ENCODE measurements around the gene YAP1. TPM values are rescaled to one million over a fixed set of nuclear protein-coding genes. Genes with fewer than 3 reads are reported as not detected.
"Not testable (repeated sequence)": the region's sequence is repeated elsewhere in the genome, so short reads cannot be mapped to it uniquely, and the experiment has no call there.

The YAP1 gene
- polyA plus RNA-seq, 1 donor = 78.8 TPM

DNA sequence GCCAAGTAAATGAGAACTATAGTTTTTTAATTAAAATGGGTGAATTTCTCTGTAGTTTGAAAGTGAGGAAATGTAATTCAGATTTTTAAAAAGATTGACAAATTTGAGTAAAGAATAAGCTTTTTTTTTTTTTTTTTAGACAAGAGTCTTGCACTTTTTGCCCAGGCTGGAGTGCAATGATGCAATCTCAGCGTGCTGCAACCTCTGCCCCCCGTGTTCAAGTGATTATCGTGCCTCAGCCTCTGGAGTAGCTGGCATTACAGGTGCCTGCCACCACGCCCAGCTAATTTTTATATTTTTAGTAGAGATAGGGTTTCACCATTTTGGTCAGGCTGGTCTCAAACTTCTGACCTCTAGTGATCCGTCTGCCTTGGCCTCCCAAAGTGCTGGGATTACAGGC, 90.1 kb downstream of the YAP1 start:
- DNase-seq = not testable (repeated sequence)

DNA sequence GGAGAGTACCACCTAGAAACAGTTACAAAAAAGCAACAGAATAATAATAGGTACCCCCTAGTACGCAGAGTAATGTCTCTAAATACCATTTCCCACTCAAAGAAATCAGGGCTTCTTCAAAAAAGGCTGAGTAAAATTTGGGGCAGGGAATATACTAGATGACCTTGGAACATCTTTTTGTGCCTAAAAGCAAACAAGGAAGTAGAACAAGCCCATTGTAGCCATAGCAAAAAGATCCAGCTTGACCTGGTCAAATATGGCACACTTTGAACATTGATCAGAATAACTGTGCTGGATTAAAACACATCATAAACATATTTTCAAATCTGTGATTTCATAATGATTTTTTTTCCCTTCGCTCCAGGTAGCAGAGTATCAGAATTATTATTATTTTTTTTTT, 91.5 kb downstream of the YAP1 start:
- DNase-seq = no peak

DNA sequence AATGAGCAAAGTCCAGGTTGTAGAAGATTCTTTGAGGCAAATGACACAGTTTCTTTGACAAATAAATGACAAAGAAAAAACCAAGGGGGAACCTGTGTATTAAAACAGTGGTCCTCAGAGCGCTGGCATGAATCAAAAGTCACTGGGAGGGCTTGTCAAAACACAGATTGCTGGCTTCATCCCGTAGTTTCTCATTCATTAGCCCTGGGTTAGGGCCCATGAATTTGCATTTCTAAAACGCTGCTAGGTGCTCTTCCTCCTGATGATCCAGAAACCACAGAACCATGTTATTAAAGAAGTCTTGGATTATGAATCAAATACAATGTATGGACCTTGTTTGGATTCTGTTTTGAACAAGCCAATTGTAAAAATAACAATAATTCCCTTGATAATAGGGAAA, 92.7 kb downstream of the YAP1 start:
- no peak for DNase-seq

DNA sequence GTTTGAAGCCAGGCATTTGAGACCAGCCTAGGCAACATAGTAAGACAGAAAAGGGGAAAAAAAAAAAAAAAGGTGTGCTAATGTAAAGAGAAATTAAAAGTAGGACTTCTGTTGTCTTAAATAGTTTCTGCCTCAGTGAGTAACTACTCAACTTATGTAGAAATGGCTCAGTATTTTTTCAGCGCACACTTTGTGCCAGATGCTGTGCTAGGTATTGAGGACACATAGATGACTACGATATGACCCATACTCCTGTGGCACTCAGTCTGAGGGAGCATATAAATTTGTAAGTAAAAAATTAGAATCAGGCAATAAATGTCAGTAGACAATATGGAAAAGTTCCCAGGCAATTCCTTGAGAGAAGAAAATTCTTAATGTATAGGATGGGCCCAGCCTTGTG, 93.9 kb downstream of the YAP1 start:
- no peak for DNase-seq

DNA sequence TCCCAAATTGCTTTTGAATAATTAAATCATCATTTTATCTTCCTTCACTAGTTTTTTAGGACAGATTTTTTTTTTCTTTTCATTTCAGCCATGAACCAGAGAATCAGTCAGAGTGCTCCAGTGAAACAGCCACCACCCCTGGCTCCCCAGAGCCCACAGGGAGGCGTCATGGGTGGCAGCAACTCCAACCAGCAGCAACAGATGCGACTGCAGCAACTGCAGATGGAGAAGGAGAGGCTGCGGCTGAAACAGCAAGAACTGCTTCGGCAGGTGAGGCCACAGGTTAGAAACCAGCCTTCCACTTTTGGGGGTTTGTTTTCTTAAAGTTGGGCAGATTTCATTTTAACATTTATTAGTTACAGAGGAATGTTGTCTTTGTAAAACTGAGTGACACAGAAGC, 95.6 kb downstream of the YAP1 start:
- DNase-seq = no peak

DNA sequence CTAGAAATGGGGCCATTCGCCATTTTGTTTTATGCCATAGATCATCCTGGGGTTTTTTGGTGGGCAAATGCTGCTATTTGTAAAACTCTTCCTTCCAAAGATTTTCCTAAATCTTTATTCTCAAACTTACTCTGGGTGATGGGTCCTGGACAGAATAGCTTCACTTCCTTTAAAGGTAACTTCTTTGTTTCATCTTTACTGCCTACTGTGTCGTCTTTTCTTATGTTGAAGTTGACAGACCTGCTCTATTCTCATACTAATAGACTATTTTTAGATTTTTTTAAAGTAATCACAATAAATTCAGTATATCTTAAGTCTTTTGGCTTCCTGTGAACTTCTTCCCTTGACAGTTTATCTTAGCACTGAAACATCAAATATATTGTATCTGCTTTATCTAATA, 98.6 kb downstream of the YAP1 start:
- no peak for DNase-seq

DNA sequence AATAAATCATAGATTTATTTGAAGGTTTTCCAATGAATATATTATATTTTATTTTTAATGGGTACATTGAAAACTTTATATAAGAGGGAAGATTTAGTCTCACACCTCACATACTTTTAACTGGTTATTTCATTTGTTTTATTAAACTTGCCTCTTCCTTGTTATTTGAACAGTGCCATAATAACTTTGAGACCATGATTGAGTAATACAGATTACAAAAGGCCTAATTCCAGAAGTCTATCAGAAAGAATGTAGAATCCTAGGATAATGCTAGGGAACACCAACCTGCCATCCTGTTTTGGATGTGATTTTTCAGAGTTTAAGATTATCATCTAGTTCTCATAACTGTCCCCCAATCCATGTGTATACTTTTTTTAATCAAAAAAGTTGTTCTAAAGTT, 104.4 kb downstream of the YAP1 start:
- DNase-seq = no peak

DNA sequence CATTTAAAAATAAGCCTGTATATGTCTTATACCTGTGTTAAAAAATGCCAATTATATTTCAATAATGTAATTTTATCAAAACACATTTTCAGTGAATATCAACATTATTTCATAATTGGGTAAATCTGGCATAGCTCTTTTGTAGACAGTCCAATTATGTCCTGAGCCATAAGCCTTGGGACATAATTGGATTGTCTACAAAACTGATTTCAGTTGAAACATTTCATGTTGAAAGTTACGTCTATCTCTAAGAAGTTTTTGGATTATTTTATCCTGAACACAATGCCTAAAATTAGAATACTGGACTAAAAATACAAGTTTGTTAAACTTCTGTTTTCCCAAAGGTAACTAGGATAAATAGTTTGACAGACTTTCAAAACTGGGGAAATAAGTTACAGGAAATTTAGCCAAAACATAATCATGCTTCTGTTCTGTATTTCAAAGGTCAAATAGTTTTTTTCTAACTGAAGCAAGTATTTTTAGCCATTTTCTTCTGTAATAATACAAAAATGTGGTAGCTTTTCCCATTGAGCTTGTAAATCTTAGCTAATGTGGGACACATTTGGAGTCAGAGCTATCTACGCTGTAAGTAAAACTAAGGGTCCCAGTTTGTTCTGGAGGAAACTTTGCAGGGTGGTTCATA, 106.3 kb downstream of the YAP1 start:
- peak; percentile 29 for DNase-seq

DNA sequence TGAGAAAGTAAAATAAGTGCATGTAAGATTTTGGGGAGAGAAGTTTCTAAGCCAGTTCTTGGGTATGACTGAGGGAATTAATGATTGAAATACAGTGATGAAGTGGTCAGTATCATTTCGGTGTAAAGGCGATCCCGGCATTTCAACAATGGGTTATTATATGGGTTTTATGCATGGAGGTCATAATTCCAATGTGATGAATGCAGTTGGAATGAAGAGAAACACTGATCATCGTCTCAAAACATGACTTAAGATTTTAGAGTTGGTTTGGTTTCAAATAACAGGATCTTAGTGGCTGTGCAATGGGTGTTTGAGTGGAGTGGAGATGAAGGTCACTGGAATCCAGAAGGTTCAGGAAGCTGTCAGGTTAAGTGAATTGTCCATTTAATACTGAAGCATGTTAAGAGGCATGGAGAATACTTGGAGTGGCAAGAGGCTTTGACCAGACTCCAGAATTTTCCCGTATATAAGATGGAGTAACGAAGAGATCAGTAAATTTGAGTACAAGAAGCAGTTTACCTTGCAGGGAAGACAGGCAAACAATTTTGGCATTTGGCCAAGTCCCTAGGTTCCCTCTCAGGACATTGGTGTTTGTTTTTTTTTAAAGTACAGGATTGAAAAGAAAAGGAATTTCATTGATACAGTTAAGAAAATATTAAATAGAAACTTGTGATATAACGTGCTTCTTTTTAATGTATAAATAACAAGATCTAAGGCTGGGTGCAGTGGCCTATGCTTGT, 110.7 kb downstream of the YAP1 start:
- no peak for DNase-seq

DNA sequence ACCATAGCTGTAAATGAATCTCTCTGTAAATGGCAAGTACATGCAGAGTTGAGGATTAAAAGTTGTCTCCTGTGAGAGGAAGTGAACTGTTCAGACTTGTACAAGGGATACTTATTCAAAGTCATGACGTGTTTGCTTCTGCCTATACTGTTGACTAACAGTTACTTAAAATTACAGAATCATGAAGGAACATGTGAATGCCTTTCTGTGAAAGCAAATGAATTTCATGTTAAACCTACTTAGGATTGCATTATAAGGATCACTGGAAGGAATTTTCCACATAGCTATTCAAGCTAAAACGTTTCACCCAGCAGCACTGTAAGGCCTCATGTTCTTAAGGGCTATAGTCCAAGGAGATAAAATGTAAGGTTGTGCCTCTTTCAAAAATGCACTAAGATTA, 113.6 kb downstream of the YAP1 start:
- no peak for DNase-seq

DNA sequence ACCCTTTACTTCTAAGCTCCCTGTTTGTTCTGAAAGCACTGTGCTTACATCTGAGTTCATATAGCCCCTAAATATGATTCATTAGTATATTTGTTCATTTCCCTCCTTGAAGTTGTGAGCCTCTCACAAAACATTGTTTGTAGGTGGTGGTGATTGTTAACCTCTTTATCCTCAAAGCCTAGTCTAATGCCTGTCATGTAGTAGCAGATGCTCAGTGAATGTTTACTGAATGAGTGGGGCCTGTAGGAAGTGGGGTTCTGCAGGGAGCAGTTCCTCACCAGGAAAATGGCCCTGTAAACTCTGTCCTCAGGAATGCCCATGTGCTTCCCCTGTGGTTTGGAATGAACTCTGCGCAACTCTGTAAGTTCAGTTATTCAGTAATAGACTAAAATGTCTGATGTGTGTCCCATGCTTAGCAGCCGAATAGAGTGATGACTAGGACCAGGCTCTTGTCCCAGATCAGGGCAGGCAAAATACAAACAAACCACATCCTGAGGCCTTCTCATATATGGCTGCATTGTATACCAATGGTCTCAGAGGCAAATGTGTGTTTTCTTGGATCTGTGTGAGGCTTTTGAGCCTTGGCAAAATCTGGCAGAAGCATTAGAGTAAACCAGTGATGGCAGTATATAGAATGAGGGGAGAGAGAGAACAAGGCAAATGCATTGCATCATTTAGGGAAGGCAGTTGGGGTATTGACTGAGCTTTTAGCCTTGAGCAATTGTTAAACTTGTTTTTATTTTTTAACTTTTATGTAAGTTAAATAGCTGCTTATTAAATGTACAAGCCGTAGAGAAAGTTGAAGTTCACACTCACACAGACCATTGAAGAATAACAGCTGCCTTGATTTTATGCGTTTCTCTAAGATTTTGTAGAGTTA, 115.7 kb downstream of the YAP1 start:
- DNase-seq = no peak

DNA sequence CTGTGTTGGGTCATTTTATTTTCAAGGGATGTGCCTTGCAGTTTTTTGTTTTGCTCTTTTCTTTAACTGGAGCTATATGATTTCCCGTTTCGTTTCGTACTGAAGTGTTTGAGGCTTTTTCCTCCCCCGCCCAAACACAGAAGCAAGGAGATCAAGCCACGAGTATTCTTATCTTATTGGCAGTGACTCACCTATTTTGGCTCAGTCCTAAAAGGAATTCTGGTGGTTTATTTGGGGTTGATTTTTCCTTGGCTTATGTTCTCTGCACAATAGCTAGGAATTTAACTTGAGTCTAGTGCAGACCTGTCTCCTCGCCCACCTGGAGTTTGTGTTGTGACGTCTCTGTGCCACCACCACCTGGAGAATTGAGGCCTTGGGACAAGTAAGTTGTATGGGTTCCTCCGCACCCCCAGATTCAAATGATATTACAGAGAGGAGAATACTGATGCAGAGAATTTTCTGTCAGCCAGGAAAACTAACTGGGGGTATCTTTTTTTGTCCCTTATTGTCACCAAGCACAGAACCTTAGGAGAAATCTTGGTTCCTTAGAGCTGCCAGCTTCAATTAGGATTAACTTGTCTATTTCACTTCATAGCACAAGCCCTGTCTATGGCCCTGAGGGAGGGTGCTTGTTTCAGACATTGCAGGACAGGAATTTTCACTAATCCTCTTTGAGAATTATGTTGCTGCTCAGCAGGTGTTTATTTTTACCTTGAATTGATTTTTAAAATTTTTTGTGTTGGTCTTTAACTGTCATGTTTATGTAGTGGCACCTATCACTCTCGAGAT, 116.6 kb downstream of the YAP1 start:
- DNase-seq = no peak

DNA sequence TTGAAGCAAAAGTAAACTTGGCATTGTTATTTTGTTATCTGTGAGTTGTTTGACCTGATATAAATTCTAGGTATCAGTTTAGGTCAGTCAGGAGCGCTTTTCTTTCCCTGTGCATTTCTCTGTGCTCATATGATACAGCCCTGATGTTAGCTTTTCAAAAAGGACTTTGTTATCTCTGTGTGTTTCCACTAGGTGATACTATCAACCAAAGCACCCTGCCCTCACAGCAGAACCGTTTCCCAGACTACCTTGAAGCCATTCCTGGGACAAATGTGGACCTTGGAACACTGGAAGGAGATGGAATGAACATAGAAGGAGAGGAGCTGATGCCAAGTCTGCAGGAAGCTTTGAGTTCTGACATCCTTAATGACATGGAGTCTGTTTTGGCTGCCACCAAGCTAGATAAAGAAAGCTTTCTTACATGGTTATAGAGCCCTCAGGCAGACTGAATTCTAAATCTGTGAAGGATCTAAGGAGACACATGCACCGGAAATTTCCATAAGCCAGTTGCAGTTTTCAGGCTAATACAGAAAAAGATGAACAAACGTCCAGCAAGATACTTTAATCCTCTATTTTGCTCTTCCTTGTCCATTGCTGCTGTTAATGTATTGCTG, 119.4 kb downstream of the YAP1 start:
- DNase-seq = no peak

DNA sequence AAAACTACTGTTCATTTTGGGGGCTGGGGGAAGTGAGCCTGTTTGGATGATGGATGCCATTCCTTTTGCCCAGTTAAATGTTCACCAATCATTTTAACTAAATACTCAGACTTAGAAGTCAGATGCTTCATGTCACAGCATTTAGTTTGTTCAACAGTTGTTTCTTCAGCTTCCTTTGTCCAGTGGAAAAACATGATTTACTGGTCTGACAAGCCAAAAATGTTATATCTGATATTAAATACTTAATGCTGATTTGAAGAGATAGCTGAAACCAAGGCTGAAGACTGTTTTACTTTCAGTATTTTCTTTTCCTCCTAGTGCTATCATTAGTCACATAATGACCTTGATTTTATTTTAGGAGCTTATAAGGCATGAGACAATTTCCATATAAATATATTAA, 119.9 kb downstream of the YAP1 start:
- DNase-seq = no peak

DNA sequence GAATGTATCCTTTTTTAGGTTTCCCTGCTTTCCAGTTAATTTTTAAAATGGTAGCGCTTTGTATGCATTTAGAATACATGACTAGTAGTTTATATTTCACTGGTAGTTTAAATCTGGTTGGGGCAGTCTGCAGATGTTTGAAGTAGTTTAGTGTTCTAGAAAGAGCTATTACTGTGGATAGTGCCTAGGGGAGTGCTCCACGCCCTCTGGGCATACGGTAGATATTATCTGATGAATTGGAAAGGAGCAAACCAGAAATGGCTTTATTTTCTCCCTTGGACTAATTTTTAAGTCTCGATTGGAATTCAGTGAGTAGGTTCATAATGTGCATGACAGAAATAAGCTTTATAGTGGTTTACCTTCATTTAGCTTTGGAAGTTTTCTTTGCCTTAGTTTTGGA, 120.7 kb downstream of the YAP1 start:
- DNase-seq = no peak

DNA sequence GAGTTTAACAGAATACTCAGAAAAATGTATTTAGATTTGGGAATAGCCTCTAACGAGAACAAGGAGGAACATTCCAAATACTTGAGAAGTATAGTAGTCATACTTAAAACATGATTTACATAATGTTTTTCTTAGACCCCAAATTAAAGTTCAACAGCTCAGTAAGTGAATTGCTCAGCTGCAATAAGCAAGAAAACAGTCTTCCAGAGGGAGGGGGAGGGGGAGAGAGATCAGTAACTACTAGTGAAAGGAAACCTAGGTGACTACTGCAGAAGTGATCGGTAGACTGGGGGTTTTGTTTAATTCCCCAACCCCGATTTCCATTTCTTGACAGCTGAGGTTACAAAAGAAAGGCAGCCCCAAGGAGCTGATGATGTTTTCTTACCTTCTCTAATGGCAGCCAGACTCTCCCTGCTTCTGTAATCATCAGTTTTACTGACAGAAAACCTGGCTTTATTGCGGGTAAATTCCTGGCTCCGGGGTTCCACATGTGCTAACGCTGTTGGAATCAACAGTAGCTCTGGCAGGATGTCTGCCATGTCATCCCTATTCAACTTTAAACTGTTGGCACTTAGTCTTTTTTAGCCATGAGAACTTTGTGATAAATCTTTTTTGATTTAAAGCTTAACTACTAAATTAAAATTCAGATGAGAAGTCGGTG, 124.7 kb downstream of the YAP1 start:
- DNase-seq = peak; percentile 67

DNA sequence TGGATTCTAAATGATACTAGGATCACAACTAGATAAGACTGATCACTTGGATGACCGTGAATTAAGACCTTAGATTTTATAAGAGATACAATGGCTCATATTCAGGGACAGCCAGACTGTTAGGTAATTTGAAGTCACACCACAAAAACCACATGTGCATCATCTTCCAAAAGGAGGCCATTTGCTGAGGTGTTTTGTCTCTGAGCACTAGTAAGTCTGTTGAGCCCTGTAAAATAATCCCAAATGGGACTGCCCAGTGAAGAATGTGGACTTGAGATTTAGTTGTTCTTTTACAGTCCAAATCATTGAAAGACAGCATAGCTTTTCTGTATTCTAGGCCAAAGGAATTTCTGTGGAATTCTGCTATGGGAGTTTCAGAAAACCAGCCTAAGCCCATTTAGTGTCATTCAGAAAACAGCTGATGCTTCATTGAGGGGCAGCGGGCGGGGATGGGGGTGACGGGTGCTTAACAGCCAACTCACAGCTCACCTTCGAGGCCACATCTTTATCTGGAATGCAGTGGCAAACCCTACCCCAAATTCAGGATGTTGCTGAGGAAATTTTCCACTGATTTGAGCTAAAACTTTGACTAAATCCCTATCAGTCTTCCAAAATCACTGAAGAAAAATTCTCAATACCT, 127.0 kb downstream of the YAP1 start:
- no peak for DNase-seq

DNA sequence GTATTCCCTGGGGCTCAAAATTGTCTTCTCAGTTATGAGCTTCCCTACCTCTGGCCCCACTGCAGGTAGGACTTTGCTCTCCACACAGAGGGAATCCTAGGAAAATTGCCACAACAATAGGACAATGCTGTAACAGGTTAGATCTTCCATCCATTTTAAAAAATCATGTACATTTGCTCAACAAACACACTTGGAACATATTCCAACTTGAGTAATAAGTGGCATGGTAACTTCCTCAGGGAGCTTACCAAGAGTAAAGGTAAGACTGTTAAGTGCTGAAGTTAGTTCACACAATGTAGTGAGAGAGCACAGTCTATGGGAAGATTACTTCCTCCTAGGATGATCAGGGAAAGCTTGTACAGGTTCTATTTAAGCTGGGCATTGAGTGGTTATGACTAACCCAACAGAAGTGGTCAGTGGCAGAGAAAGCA, 128.2 kb downstream of the YAP1 start:
- no peak for DNase-seq

DNA sequence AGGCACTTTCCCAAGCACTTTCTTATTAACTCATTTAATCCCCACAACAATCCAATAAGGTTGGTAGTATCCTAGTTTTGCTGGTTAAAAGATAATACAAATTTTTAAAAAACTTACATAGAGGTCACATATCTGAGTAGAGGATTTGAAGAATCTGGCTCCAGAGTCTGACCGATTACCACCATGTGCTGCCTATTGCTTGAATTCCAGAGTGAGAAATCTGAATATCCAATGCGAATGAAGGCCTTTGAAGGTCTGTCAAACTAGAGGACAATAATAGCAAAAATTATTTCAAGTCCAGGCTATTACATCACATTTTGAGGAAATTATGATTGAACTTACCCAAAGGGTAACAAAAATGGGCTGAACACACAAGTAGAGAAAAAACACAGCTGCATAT, 129.2 kb downstream of the YAP1 start:
- DNase-seq = no peak

DNA sequence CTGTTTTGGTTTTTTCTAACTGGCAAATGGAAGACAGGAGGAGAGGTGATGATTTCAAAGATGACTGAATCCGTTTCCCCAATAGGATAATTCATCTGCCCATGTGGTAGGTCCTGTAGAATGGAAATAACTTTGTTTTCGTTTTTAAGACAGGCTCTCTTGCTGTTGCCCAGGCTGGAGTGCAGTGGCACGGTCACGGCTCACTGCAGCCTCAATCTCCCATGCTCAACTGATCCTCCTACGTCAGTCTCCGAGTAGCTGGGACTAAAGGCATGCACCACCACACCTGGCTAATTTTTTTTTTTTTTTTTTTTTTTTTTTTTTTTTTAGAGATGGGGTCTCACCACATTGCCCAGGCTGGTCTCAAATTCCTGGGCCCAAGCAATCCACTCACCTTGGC, 129.7 kb downstream of the YAP1 start:
- no peak for DNase-seq

DNA sequence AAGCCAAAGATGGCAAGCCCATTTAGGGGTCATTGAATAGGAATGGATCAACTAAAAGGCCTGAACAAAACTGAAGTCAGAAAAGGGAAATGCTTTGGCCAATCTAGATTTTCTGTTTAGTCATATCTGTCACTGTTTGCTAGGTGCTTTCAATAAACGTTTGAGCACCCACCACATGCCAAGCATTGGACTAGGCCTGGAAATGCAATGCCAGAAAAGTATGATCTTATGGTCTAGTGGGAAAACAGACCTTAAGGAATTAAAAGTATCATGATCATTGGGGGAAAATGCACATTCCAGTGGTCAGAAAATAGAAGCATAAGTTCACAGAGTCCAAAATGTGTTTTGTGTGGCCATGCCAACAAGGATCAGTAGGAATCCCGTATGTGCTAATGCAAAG, 130.3 kb downstream of the YAP1 start:
- DNase-seq = no peak

All from hindlimb muscle (tissue), 1 donor.